HCT116 (cell line): ENCODE results near the gene MED27. TPM values are rescaled to one million over a fixed set of nuclear protein-coding genes. Genes with fewer than 3 reads are reported as not detected.

Experiments used
- ATAC-seq: fragments of 200-7000 bp; cut with Tn5 transposase; 2 replicates; pipeline ENCODE4 v1.9.1; 2020; ENCODE audit warnings: mild to moderate bottlenecking, moderate library complexity
- BruUV-seq: library from RNA; stranded (reverse); fragments of 400-500 nt; replicated peaks from 2 replicates; lab custom pipeline; 2021; lab: Mats Ljungman, UMichigan
- CTCF ChIA-PET: fragments of 300-600 bp; sonication (Branson Sonifier 250); formaldehyde crosslinking; loops from one replicate; lab custom pipeline; 2021; ENCODE audit warnings: antibody characterized with exemption; lab: Charles Lee
- POLR2A ChIA-PET: fragments of 300-600, 350-600 bp; sonication (Branson Sonifier 250); formaldehyde crosslinking; loops from one replicate; lab custom pipeline; 2021; ENCODE audit warnings: antibody characterized with exemption; lab: Charles Lee
- RAD21 ChIA-PET, 2 experiments: fragments of 300-600 bp; sonication (Branson Sonifier 250); formaldehyde crosslinking; loops; one replicate each; lab custom pipeline; 2023; ENCODE audit warnings: low total read pairs in 2 of 2; ENCODE audit not compliant: uncharacterized antibody in 2 of 2, unreplicated experiment in 2 of 2, low non-redundant PET in 1 of 2; lab: Charles Lee
- DNase-seq: peaks from one replicate; pipeline ENCODE4 v3.0.0-alpha.2; 2010; ENCODE audit warnings: low read depth, low spot score
- H2AFZ ChIP-seq: fragments of 200-600 bp; shearing (Covaris generic), sonication (generic); 2 replicates; pipeline ENCODE4 v1.6.1; 2017; ENCODE audit warnings: low read depth, mixed run types, mixed read lengths, antibody characterized with exemption, low read length; ENCODE audit not compliant: poor library complexity, severe bottlenecking
- H3K27ac ChIP-seq: 2 replicates; pipeline ENCODE4 v1.5.1; 2012; ENCODE audit warnings: low read depth, low read length
- H3K27me3 ChIP-seq: fragments of 200-600 bp; sonication (generic); 2 replicates; pipeline ENCODE4 v1.6.1; 2016; ENCODE audit warnings: mixed run types, low read length, mixed read lengths; ENCODE audit not compliant: insufficient read depth
- H3K36me3 ChIP-seq, 2 experiments: fragments of 200-500 bp in 1 of 2; fragments of 200-600 bp in 1 of 2; sonication (Bioruptor generic) in 1 of 2; sonication (generic) in 1 of 2; 2 replicates each; pipeline versions ENCODE4 v1.5.1 to v1.6.1; 2014 to 2016; ENCODE audit warnings: low read length in 2 of 2, inconsistent platforms in 1 of 2, mixed read lengths in 1 of 2, mixed run types in 1 of 2; ENCODE audit not compliant: insufficient read depth in 2 of 2, control insufficient read depth in 1 of 2
- H3K4me1 ChIP-seq, 2 experiments: fragments of 200-600 bp in 1 of 2; sonication (generic) in 1 of 2; 2 replicates each; pipeline versions ENCODE4 v1.5.1 to v1.6.1; 2012 to 2017; ENCODE audit warnings: low read length in 2 of 2, inconsistent platforms in 1 of 2, mild to moderate bottlenecking in 1 of 2, mixed read lengths in 1 of 2, mixed run types in 1 of 2, moderate library complexity in 1 of 2; ENCODE audit not compliant: insufficient read depth in 2 of 2, control insufficient read depth in 1 of 2
- H3K4me2 ChIP-seq: fragments of 200-600 bp; sonication (generic); 2 replicates; pipeline ENCODE4 v1.6.1; 2017; ENCODE audit warnings: mixed run types, low read length, mixed read lengths
- H3K4me3 ChIP-seq, 2 experiments: fragments of 200-600 bp in 1 of 2; sonication (generic) in 1 of 2; replicated peaks in 1 of 2; 2 replicates each; pipeline ENCODE4 v1.5.1; 2011 to 2016; ENCODE audit warnings: low read length in 2 of 2, control low read depth in 1 of 2, low read depth in 1 of 2, mild to moderate bottlenecking in 1 of 2, mixed read lengths in 1 of 2, mixed run types in 1 of 2
- H3K79me2 ChIP-seq: fragments of 200-600 bp; sonication (generic); 2 replicates; pipeline ENCODE4 v1.6.1; 2017; ENCODE audit warnings: mild to moderate bottlenecking, mixed run types, low read length, moderate library complexity, mixed read lengths; ENCODE audit not compliant: insufficient read depth
- H3K9ac ChIP-seq: fragments of 200-600 bp; sonication (generic); 2 replicates; pipeline ENCODE4 v1.6.1; 2016; ENCODE audit warnings: low read length, mixed read lengths
- H3K9me2 ChIP-seq: fragments of 200-600 bp; sonication (generic), shearing (Covaris generic); 2 replicates; pipeline ENCODE4 v1.6.1; 2017; ENCODE audit warnings: mixed run types, mild to moderate bottlenecking, moderate library complexity; ENCODE audit not compliant: insufficient read depth
- H3K9me3 ChIP-seq, 2 experiments: fragments of 200-500 bp in 1 of 2; fragments of 200-600 bp in 1 of 2; sonication (Bioruptor generic) in 1 of 2; sonication (generic) in 1 of 2; 2 replicates each; pipeline ENCODE4 v1.6.1; 2014 to 2017; ENCODE audit warnings: low read length in 2 of 2, mixed read lengths in 2 of 2, inconsistent platforms in 1 of 2, low read depth in 1 of 2, mild to moderate bottlenecking in 1 of 2, mixed run types in 1 of 2, moderate library complexity in 1 of 2; ENCODE audit not compliant: control insufficient read depth in 1 of 2, insufficient read depth in 1 of 2
- H4K20me1 ChIP-seq: fragments of 200-600 bp; sonication (generic), shearing (Covaris generic); 2 replicates; pipeline ENCODE4 v1.6.1; 2017; ENCODE audit warnings: mixed run types, mild to moderate bottlenecking, moderate library complexity; ENCODE audit not compliant: insufficient read depth
- ELF1 ChIP-seq: IDR thresholded peaks from 2 replicates; pipeline ENCODE4 v1.6.1; 2012; ENCODE audit warnings: low read depth, borderline replicate concordance
- EZH2 ChIP-seq: fragments of 200-600 bp; sonication (generic); IDR thresholded peaks from 2 replicates; pipeline ENCODE4 v1.6.1; 2017; ENCODE audit warnings: antibody characterized with exemption, mixed run types
- FOSL1 ChIP-seq: IDR thresholded peaks from 2 replicates; pipeline ENCODE4 v1.6.1; 2012; ENCODE audit warnings: low read depth
- JUND ChIP-seq: IDR thresholded peaks from 2 replicates; pipeline ENCODE4 v1.6.1; 2012
- POLR2AphosphoS5 ChIP-seq: IDR thresholded peaks from 2 replicates; pipeline ENCODE4 v1.6.1; 2011; ENCODE audit warnings: mild to moderate bottlenecking, low read depth, low read length, moderate library complexity
- SIN3A ChIP-seq: IDR thresholded peaks from 2 replicates; pipeline ENCODE4 v1.6.1; 2012; ENCODE audit warnings: low read depth
- SRF ChIP-seq: IDR thresholded peaks from 2 replicates; pipeline ENCODE4 v1.6.1; 2012; ENCODE audit warnings: low read depth
- TCF7L2 ChIP-seq: IDR thresholded peaks from 2 replicates; pipeline ENCODE4 v1.7.0; 2011; ENCODE audit warnings: borderline replicate concordance, inconsistent platforms; ENCODE audit not compliant: insufficient read depth, insufficient read length; ENCODE audit errors: extremely low read depth
- intact Hi-C: fragments of 100-400 bp; cut with micrococcal nuclease; formaldehyde crosslinking; loops from 2 replicates; pipeline ENCODE4 v1.10.0; 2022
- total RNA-seq: library from RNA; stranded (reverse); gene quantifications from one replicate; pipeline ENCODE4 v1.2.1, GENCODE V29; 2021; ENCODE audit not compliant: unreplicated experiment

MED27 gene
- total RNA-seq, 1 experiment from 2014 or later: 26.9 TPM

DNA sequence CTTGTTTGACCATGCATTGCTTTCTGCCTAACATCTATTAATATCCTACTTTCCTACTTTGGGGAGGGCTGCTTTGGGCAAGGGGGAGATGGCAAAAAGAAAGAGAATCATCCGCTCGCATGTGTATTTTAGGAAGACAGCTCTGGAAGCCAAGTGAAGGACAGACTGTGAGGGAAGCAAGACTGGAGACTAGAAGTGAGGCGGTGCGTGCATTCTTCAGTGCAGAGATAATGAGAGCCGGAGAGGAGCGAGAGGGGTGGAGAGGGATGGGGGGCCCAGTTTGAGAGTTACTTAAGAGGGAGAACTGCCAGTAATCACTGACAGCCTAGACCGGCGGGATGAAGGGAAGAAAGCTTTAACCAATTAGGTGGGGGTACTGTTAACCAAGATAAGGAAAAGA lies 188.1 kb downstream of the MED27 start:
- H4K20me1 ChIP-seq: no peaks in the 10 kb centered on the region
- H2AFZ ChIP-seq: no peak overlapping the region
- BruUV-seq: no TSS peak
- H3K36me3 ChIP-seq: no peaks in the 10 kb centered on the region
- DNase-seq: no peak
- RAD21 ChIA-PET: no interaction called here
- H3K4me2 ChIP-seq: no peak overlapping the region
- ATAC-seq: no peak
- H3K79me2 ChIP-seq: no peaks in the 10 kb centered on the region
- H3K9me3 ChIP-seq: no peaks in the 10 kb centered on the region
- POLR2A ChIA-PET: no interaction called here
- H3K9ac ChIP-seq: no peak overlapping the region
- intact Hi-C loops: no loop called here
- TF ChIP-seq SIN3A (no peak), POLR2AphosphoS5 (no peak), FOSL1 (no peak)
- H3K4me1 ChIP-seq: peaks cover 0 to 3% of the 10 kb centered on the region in 2 experiments; a peak in 1 of 4 replicates
- no peak overlapping the region for H3K27ac ChIP-seq
- CTCF ChIA-PET: no interaction called here
- H3K9me2 ChIP-seq: no peaks in the 10 kb centered on the region
- no peaks in the 10 kb centered on the region for H3K27me3 ChIP-seq
- no peak overlapping the region for H3K4me3 ChIP-seq

DNA sequence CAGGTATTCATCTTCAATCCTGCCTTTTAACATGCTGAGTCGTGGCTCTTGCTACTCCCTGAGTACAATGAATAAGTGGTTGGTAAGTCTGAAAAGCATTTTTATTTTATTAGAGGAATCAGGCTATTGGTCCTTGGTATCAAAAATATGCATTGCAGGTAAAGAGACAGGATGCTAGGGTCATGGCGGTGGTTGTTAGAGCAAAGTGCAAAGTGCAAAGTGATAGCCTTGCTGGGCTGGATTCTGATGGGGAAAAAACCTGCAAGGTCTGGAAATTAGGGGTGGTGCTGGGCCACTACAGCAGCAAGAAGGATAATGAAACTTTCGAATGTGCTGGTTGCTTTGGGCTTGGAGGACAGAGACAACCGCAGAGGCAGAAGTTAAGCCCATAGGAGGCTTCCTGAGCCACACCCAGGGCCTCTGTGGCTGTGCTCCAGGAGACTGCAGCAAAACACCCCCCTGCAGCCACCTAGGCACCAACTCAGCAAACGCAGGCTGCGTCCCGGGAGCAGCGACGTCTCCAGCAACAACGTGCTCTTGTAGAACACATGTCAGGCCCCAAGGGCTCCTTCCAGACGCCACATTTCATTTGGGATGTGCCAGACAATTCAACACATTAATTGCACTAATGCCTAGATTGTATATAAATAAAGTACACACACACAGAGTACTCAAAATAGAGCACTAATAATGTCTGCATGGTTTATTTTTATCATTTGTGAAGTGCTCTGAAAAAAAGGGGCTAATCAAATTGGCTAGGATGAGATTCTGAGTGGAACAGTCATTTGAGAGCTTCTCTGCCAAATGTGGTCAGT lies 190.0 kb downstream of the MED27 start:
- Histone ChIP-seq H3K4me1 (peaks cover 0 to 3% of the 10 kb centered on the region in 2 experiments; a peak in 1 of 4 replicates), H3K4me2 (no peak overlapping the region), H3K79me2 (no peaks in the 10 kb centered on the region), H4K20me1 (no peaks in the 10 kb centered on the region), H2AFZ (no peak overlapping the region), H3K9me3 (no peaks in the 10 kb centered on the region), H3K27me3 (no peaks in the 10 kb centered on the region), H3K36me3 (no peaks in the 10 kb centered on the region), H3K27ac (no peak overlapping the region), H3K9me2 (no peaks in the 10 kb centered on the region), H3K9ac (no peak overlapping the region), H3K4me3 (no peak overlapping the region)
- intact Hi-C loops: no loop called here
- ATAC-seq (no peak), DNase-seq (no peak)
- no TSS peak for BruUV-seq
- ChIA-PET CTCF (no interaction called here), POLR2A (no interaction called here), RAD21 (interaction anchor here in 1 of 2 experiments (0.6 kb wide), 1 partner anchor 53 kb away, joined by 4 read pairs; no protein-coding TSS in a partner anchor)
- TF ChIP-seq ELF1 (no peak), FOSL1 (no peak), EZH2 (no peak), TCF7L2 (no peak), POLR2AphosphoS5 (no peak), JUND (no peak), SRF (no peak)
